Stimulated activated CD4-positive, alpha-beta T cell treated with anti-CD3 and anti-CD28 coated beads, Interleukin-15, amount 100 ng/mL, for 48 hours (primary cell): Measurements from ENCODE around the gene SSX7.
"Not testable (repeated sequence)": the region's sequence is repeated elsewhere in the genome, so short reads cannot be mapped to it uniquely, and the experiment has no call there.

Source experiments
- DNase-seq, 2 donors: peaks; one replicate each; pipeline ENCODE4 v3.0.0-alpha.2; 2020; ENCODE audit warnings: low read depth in 2 of 2

SSX7 gene, protein sequence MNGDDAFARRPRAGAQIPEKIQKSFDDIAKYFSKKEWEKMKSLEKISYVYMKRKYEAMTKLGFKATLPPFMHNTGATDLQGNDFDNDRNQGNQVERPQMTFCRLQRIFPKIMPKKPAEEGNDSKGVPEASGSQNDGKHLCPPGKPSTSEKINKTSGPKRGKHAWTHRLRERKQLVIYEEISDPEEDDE

DNA sequence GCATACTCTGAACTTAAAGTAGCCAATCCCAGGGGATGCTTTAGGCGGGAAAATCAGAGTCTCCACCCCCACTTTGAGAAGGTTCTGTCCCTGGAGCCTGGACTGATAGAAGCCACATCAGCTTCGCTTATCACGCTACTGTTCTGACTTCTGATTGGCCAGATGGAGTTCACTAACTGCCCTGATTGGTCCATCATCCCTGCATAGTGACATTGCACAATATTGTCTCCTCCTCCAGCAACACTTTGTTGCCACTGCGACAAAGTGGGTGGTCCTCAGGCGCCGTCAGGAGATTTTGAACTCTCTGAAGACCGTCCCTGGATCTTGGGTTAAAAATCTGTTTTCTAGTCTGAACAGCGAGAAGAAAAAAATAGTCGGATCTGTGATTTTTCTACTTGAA, at the start of gene SSX7:
Gene SSX7, minus strand, starts transcription at position 101 of the 400 bp plus-strand sequence. CDS start 1,428 bp downstream, outside the sequence.
- not testable (repeated sequence) for DNase-seq

DNA sequence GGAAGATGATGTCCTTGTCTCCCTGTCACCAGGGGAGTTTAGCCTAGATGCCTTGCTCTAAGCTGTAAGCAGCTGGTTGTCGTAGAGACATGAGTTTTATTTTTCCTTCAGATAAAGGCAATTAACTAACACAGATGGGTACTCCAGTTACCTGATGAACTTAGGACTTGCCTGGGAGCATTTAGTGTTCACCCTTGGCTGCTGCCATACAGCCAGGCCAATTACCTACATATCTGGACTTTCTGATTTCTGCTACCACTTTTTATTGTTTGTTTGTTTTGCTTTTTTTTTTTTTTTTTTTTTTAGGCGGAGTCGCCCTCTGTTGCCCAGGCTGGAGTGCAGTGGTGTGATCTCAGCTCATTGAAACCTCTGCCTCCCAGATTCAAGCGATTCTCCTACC, 37.3 kb upstream of the SSX7 start:
- not testable (repeated sequence) for DNase-seq

DNA sequence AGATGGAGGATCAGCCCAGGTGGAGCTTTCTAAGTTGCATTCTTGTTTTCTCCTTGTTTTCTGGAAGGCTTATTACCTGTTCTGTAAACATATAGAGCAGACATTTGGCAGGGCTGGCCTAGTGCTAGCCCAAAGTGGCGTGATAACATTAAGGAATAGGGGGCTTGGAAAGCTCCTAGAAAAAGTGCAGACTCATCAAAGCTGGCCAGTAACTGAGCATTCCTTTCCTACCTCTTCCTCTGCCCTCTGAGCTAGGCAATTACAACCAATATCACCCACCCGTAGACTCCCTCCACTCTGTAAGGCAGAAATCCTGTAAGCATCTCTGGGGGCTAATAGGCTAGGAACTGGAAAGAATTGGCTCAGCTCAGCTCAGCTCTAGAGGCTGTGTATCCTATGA, 7.5 kb upstream of the SSX7 start:
- DNase-seq = not testable (repeated sequence)

DNA sequence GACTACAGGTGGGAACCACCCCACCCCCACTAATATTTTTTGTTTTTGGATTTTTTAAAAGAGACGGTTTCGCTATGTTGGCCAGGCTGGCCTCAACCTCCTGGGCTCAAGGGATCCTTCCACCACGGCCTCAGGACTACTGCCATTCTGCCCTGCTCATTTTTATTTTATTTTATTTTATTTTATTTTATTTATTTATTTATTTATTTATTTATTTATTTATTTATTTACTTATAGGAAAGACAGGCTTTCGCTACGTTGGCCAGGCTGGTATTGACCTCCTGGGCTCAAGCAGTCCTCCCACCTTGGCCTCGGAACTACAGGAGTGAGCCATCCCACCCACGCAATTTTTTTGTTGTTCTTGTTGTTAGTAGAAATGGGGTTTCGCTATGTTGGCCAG, 775 bp upstream of the SSX7 start:
- DNase-seq = not testable (repeated sequence)

DNA sequence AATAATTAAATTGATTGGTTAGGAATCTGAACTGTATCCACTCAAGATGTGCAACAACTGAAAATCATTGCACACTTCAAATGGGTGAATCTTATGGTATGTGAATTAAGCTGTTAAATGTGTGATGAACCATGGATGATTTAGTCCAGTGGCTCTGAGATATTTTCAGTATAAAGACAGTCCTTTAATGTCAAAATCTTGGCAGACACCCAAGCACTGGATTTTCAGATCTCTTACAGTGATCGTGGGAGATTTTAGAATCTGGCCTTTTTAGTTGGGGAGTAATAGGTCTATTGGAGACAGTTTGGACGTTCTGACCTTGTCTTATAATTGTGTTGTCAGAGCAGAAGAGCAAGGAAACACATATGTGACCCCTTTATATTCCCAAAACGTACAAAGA, 4.0 kb downstream of the SSX7 start:
- not testable (repeated sequence) for DNase-seq

DNA sequence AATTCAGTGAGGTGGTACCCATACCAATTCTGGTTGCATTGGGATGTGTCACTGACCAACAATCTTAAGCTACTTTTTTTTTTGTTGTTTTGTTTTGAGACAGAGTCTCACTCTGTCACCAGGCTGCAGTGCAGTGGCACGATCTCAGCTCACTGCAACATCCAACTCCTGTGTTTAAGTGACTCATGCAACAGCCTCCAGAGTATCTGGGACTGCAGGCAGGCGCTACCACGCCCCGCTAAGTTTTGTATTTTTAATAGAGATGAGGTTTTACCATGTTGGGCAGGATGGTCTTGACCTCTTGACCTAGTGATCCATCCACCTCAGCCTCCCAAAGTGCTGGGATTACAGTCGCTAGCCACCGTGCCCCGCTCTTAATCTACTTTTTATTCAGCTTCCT, 5.7 kb downstream of the SSX7 start:
- not testable (repeated sequence) for DNase-seq

DNA sequence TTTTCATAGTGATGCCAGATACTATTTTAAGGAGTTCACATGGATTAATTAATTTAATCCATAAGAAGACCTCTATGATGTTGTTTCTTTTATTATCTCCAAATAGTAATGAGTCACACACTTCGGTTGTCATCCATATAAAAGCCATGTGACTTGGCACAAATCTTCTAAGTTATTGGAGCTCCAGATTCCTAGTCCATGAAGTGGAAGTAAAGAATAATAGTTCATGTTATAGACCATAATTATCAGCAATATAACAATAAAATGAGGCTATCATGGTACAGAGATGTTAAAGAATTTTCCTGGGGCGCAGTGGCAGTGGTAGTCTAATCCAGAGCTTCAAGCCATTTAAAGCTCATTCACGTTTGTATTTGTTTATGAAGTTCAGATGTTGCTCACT, 26.2 kb downstream of the SSX7 start:
- not testable (repeated sequence) for DNase-seq

DNA sequence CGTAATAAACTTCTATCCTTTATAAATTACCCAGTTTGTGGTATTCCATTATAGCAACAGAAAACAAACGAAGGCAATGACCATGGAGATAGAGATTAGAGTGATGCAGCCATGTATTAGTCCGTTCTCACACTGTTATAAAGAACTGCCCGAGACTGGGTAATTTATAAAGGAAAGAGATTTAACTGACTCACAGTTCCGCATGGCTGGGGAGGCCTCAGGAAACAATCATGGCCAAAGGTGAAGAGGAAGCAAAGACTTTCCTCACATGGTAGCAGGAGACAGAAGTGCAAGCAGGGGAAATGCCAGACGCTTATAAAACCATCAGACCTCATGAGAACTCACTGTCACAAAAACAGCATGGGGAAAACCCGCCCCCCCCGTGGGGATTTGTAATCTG, 34.0 kb downstream of the SSX7 start:
- not testable (repeated sequence) for DNase-seq

DNA sequence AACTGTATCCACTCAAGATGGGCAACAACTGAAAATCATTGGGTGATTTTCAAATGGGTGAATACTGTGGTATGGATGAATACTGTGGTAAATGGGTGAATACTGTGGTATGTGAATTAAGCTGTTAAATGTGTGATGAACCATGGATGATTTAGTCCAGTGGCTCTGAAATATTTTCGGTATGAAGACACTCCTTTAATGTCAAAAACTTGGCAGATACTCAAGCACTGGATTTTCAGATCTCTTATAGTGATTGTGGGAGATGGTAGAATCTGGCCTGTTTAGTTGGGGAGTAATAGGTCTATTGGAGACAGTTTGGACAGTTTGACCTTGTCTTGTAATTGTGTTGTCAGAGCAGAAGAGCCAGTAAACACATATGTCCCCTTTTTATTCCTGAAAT, 45.7 kb downstream of the SSX7 start:
- no peak for DNase-seq

DNA sequence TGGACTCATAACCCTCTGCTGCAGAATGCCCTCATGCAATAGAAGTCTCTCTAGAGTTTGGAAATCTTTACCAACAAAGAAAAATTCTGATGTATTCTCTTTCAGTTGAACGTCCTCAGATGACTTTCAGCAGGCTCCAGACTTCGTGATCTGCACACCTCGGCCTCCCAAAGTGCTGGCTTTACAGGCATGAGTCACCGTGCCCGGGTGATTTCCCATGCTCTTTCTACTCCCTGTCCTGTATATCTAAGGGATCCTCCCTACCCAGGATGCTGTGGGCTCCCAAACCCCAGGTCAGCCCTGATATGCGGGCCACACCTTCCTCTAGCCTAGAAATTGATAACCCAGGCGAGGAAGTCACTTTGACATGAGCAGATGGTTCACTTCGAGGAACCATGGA, 51.5 kb downstream of the SSX7 start:
- not testable (repeated sequence) for DNase-seq

DNA sequence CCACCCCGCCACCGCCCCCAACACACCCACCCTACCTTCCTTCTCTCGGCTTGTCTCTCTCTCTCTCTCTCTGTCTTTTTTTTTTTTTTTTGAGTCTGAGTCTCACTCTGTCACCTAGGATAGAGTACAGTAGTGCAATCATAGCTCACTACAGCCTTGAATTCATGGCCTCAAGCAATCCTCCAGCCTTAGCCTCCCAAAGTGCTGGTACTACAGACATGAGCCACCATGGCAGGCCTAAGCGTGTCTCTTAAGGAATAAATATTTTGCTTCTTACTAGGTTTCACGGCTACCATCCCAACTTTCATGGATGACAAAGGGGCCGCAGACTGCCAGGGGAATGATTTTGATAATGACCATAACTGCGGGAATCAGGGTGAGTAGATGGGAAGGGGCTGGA, 55.8 kb downstream of the SSX7 start:
- no peak for DNase-seq

DNA sequence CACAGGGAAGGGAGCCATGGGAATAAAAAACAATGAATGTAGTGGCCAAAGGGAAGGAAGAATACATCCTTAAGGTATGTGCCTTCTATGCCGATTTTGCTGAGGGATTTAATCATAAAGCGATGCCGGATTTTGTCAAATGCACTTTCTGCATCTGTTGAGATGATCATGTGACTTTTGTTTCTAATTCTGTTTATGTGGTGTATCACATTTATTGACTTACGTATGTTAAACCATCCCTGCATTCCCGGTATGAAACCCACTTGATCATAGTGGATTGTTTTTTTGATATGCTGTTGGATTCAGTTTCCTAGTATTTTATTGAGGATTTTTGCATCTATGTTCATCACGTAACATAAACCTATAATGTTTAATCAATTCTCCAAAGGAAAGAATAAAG, 60.0 kb downstream of the SSX7 start:
- no peak for DNase-seq
